B cell (primary cell): ENCODE measurements around the gene CCDC88C. TPM values are rescaled to one million over a fixed set of nuclear protein-coding genes. Genes with fewer than 3 reads are reported as not detected.

Experiments
- ATAC-seq: fragments of 200-7000 bp; cut with Tn5 transposase; one replicate; pipeline ENCODE4 v1.10.0; 2021; ENCODE audit warnings: low read depth, mild to moderate bottlenecking, moderate number of reproducible peaks, moderate library complexity
- CTCF ChIA-PET: fragments of 350-600 bp; sonication (Branson Sonifier 250); formaldehyde crosslinking; loops from one replicate; lab custom pipeline; 2021; ENCODE audit warnings: antibody characterized with exemption, inconsistent platforms; lab: Charles Lee
- POLR2A ChIA-PET: fragments of 350-600 bp; sonication (Branson Sonifier 250); formaldehyde crosslinking; loops from one replicate; lab custom pipeline; 2021; ENCODE audit warnings: antibody characterized with exemption; lab: Charles Lee
- DNase-seq: peaks from one replicate; pipeline ENCODE4 v3.0.0; 2013
- H2AFZ ChIP-seq: 2 replicates; pipeline ENCODE4 v1.6.1; 2012; ENCODE audit warnings: mild to moderate bottlenecking, low read depth, low read length; ENCODE audit not compliant: insufficient read depth, poor library complexity, severe bottlenecking
- H3K27ac ChIP-seq, 2 donors: 1 replicate in 1 of 2; 2 replicates in 1 of 2; pipeline ENCODE4 v1.5.1; 2012 to 2013; ENCODE audit warnings: low read length in 2 of 2, mild to moderate bottlenecking in 2 of 2, moderate library complexity in 1 of 2
- H3K27me3 ChIP-seq, 4 experiments: fragments of 200-600 bp in 1 of 4; sonication (generic) in 1 of 4; replicated peaks in 1 of 4; 1 replicate in 2 of 4; 2 replicates in 2 of 4; pipeline versions ENCODE4 v1.6.1 to v1.7.0; 2013 to 2016; ENCODE audit warnings: low read length in 3 of 4, mild to moderate bottlenecking in 2 of 4, mixed read lengths in 1 of 4, moderate library complexity in 1 of 4; ENCODE audit not compliant: insufficient read depth in 4 of 4, control insufficient read depth in 3 of 4; ENCODE audit errors: control extremely low read depth in 1 of 4
- H3K36me3 ChIP-seq, 2 experiments: replicated peaks in 1 of 2; 1 replicate in 1 of 2; 2 replicates in 1 of 2; pipeline versions ENCODE4 v1.6.1 to v1.7.1; 2013; ENCODE audit warnings: low read length in 1 of 2; ENCODE audit not compliant: insufficient read depth in 2 of 2, control insufficient read depth in 1 of 2; ENCODE audit errors: control extremely low read depth in 1 of 2, extremely low read depth in 1 of 2
- H3K4me1 ChIP-seq, 2 donors: fragments of 200-600 bp in 1 of 2; sonication (generic) in 1 of 2; 1 replicate in 1 of 2; 2 replicates in 1 of 2; pipeline versions ENCODE4 v1.5.1 to v1.6.1; 2013 to 2017; ENCODE audit warnings: low read length in 2 of 2; ENCODE audit not compliant: control insufficient read depth in 2 of 2, insufficient read depth in 2 of 2
- H3K4me2 ChIP-seq: replicated peaks from 2 replicates; pipeline ENCODE3; 2012; ENCODE audit warnings: mild to moderate bottlenecking, low read depth, low read length; ENCODE audit not compliant: poor library complexity, severe bottlenecking
- H3K4me3 ChIP-seq, 5 experiments: fragments of 200-600 bp in 1 of 5; sonication (generic) in 1 of 5; 1 replicate in 3 of 5; 2 replicates in 2 of 5; pipeline versions ENCODE4 v1.5.1 to v1.7.0; 2011 to 2016; ENCODE audit warnings: low read length in 4 of 5, mild to moderate bottlenecking in 4 of 5, low read depth in 2 of 5, control low read depth in 1 of 5, moderate library complexity in 1 of 5; ENCODE audit not compliant: insufficient read depth in 1 of 5; ENCODE audit errors: control extremely low read depth in 1 of 5, extremely low read depth in 1 of 5
- H3K79me2 ChIP-seq: fragments of 200-600 bp; sonication (generic); one replicate; pipeline ENCODE4 v1.6.0; 2016; ENCODE audit warnings: low read length; ENCODE audit not compliant: control insufficient read depth, insufficient read depth
- H3K9ac ChIP-seq: fragments of 200-600 bp; sonication (generic); 2 replicates; pipeline ENCODE4 v1.6.1; 2017; ENCODE audit warnings: mild to moderate bottlenecking, low read length, moderate library complexity
- H3K9me3 ChIP-seq, 3 donors: one replicate each; pipeline versions ENCODE4 v1.6.1 to v1.7.1; 2013; ENCODE audit warnings: low read length in 2 of 3; ENCODE audit not compliant: control insufficient read depth in 2 of 3, insufficient read depth in 1 of 3; ENCODE audit errors: control extremely low read depth in 1 of 3
- H4K20me1 ChIP-seq: 2 replicates; pipeline ENCODE4 v1.6.0; 2012; ENCODE audit warnings: mild to moderate bottlenecking, low read length; ENCODE audit not compliant: insufficient read depth, control insufficient read depth, poor library complexity, severe bottlenecking
- H3K27ac Mint-ChIP-seq: one replicate; pipeline ENCODE4 v1.8.0; 2021; ENCODE audit warnings: mixed read lengths
- H3K27me3 Mint-ChIP-seq: one replicate; pipeline ENCODE4 v1.8.0; 2021; ENCODE audit warnings: mixed read lengths
- H3K4me1 Mint-ChIP-seq: one replicate; pipeline ENCODE4 v1.8.0; 2021; ENCODE audit warnings: mixed read lengths
- H3K4me3 Mint-ChIP-seq: one replicate; pipeline ENCODE4 v1.8.0; 2021; ENCODE audit warnings: mixed read lengths
- H3K9me3 Mint-ChIP-seq: one replicate; pipeline ENCODE4 v1.8.0; 2022; ENCODE audit warnings: mixed read lengths; ENCODE audit not compliant: insufficient read depth
- CTCF ChIP-seq: fragments of 200-600 bp; IDR thresholded peaks from one replicate; pipeline ENCODE4 v1.8.0; 2022; ENCODE audit warnings: antibody characterized with exemption, mild to moderate bottlenecking
- EZH2 ChIP-seq: IDR thresholded peaks from 2 replicates; pipeline ENCODE4 v1.6.1; 2012; ENCODE audit warnings: borderline replicate concordance, low read depth, mild to moderate bottlenecking, moderate library complexity, low read length; ENCODE audit not compliant: insufficient read depth, poor library complexity, severe bottlenecking
- WGBS: methylation state at CpG from one replicate; pipeline ENCODE4 v1.1.5; 2013; ENCODE audit warnings: missing lambda C conversion rate; ENCODE audit not compliant: insufficient coverage; 5-methylcytosine and 5-hydroxymethylcytosine counted together
- intact Hi-C: fragments of 100-400 bp; cut with micrococcal nuclease; formaldehyde crosslinking; loops from one replicate; pipeline ENCODE4 v1.10.0; 2022
- polyA plus RNA-seq: library from polyadenylated mRNA; depleted of rRNA; stranded (reverse); fragments of >200 nt; gene quantifications from 2 replicates; pipeline ENCODE4 v1.2.3, GENCODE V29; 2012
- total RNA-seq, 2 donors: library from RNA; stranded (reverse); fragments of 120-200 nt in 1 of 2; gene quantifications; 1 replicate in 1 of 2; 2 replicates in 1 of 2; pipeline versions ENCODE4 v1.2.3 to v1.2.4, GENCODE V29; 2013 to 2022

Gene CCDC88C
- total and polyA plus RNA-seq, 2 donors (not counting 1 experiment from before 2014, with no cell fraction given), result 98.7 to 181 TPM

- no peaks in the 10 kb centered on the region for H3K9me3 ChIP-seq
- H3K27ac ChIP-seq, result peak overlapping the region; percentile 73 to 80
- Mint-ChIP-seq H3K4me1 (peaks cover 98% of the 10 kb centered on the region), H3K9me3 (no peaks in the 10 kb centered on the region), H3K4me3 (peak overlapping the region; percentile 88), H3K27me3 (no peaks in the 10 kb centered on the region), H3K27ac (peak overlapping the region; percentile 96)
- H3K4me1 ChIP-seq, result peaks cover 84 to 99% of the 10 kb centered on the region in 2 donors
- peak overlapping the region; percentile 79 for H3K4me2 ChIP-seq
- peak overlapping the region in 1 of 5 experiments; percentile 31 for H3K4me3 ChIP-seq
- H3K79me2 ChIP-seq, result peaks cover 99% of the 10 kb centered on the region
- intact Hi-C loops, result no loop called here
- H3K27me3 ChIP-seq, result no peaks in the 10 kb centered on the region
- peak overlapping the region; percentile 38 for H3K9ac ChIP-seq
- TF ChIP-seq CTCF (no peak), EZH2 (no peak)
- ATAC-seq, result no peak
- H3K36me3 ChIP-seq, result peaks cover 0 to 40% of the 10 kb centered on the region in 2 experiments
- 38% methylated on average over 7 of the region's 7 CpGs for WGBS
- peak; percentile 36 for DNase-seq
- H2AFZ ChIP-seq, result no peak overlapping the region
- CTCF ChIA-PET, result interaction anchor here (0.5 to 4.0 kb wide), 5 partner anchors 18 to 51 kb away, joined by 3 to 24 read pairs (median 8); partner anchors contain the start of gene CCDC88C
- peaks cover 72% of the 10 kb centered on the region for H4K20me1 ChIP-seq
- POLR2A ChIA-PET, result interaction anchor here (1.0 to 2.0 kb wide), 4 partner anchors 24 to 51 kb away, joined by 3 to 6 read pairs (median 4); no protein-coding TSS in a partner anchor
These were observed 43.2 kb downstream of the CCDC88C start for GRCh38 chr14:91374287-91374878.
